H1 (cell line): ENCODE data around the gene CNBD2.
A peak's percentile ranks its signal among the peaks of the same experiment; 100 is the strongest.

ENCODE experiments used
- BCL11A ChIP-seq, 2 experiments: IDR thresholded peaks; one replicate each; pipeline ENCODE4 v1.6.1; 2011; ENCODE audit warnings: low read depth in 2 of 2, low read length in 2 of 2, mild to moderate bottlenecking in 2 of 2
- CEBPB ChIP-seq: IDR thresholded peaks from 2 replicates; pipeline ENCODE4 v1.6.1; 2012; ENCODE audit warnings: low read depth, low read length
- CTCF ChIP-seq, 3 experiments: IDR thresholded peaks; 1 replicate in 2 of 3; 2 replicates in 1 of 3; pipeline versions ENCODE4 v1.5.1 to v1.6.1; 2011; ENCODE audit warnings: low read length in 3 of 3, mild to moderate bottlenecking in 3 of 3, inconsistent platforms in 2 of 3, low read depth in 1 of 3, moderate library complexity in 1 of 3; ENCODE audit not compliant: insufficient read depth in 1 of 3; ENCODE audit errors: control extremely low read depth in 1 of 3
- EP300 ChIP-seq, 2 experiments: IDR thresholded peaks; 1 replicate in 1 of 2; 2 replicates in 1 of 2; pipeline ENCODE4 v1.6.1; 2011 to 2012; ENCODE audit warnings: low read depth in 2 of 2, low read length in 2 of 2, mild to moderate bottlenecking in 2 of 2, borderline replicate concordance in 1 of 2, inconsistent platforms in 1 of 2, moderate library complexity in 1 of 2
- EZH2 ChIP-seq: fragments of 200-600 bp; sonication (generic); IDR thresholded peaks from 2 replicates; pipeline ENCODE4 v1.7.1; 2012; ENCODE audit warnings: low read depth, mild to moderate bottlenecking, moderate library complexity, low read length, inconsistent platforms; ENCODE audit not compliant: severe bottlenecking
- POLR2AphosphoS5 ChIP-seq: IDR thresholded peaks from 2 replicates; pipeline ENCODE4 v1.6.1; 2011; ENCODE audit warnings: low read depth, low read length
- RAD21 ChIP-seq, 2 experiments: IDR thresholded peaks in 1 of 2; conservative IDR thresholded peaks in 1 of 2; 2 replicates each; pipeline ENCODE4 v1.6.1; 2011; ENCODE audit warnings: low read depth in 2 of 2, low read length in 2 of 2, improper control_type of control experiment in 1 of 2, inconsistent platforms in 1 of 2, mild to moderate bottlenecking in 1 of 2, moderate library complexity in 1 of 2
- RFX5 ChIP-seq: IDR thresholded peaks from 2 replicates; pipeline ENCODE4 v1.6.1; 2011; ENCODE audit warnings: low read depth, low read length, improper control_type of control experiment, borderline replicate concordance
- SP1 ChIP-seq: IDR thresholded peaks from 2 replicates; pipeline ENCODE4 v1.6.1; 2011; ENCODE audit warnings: low read depth, low read length
- SP2 ChIP-seq: IDR thresholded peaks from 2 replicates; pipeline ENCODE4 v1.6.1; 2012; ENCODE audit warnings: mild to moderate bottlenecking, low read length, inconsistent platforms
- USF2 ChIP-seq: IDR thresholded peaks from 2 replicates; pipeline ENCODE4 v1.6.1; 2011; ENCODE audit warnings: low read length, improper control_type of control experiment

DNA sequence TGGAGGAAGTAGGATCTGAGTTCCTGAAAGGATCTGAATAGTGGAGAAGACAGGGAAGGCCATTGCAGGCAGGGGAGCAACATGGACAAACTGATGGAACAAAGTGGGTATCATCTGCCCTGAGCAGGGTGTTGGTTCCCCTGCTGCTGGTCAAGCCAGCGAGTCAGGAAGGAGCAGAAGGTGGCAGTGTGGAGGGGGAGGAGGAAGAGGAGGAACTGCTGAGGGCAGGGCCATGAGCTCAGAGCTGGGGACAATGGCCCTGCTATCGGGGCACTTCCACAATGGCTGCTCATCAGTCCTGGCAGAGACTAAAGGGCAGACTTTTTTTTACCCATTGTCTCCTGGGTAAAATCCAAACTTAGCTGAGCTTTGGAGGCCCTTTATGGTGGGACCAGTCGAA lies 13.6 kb downstream of the CNBD2 start:
- TF ChIP-seq CTCF (IDR thresholded peaks at IDR 0.05; ENCODE audit: control extremely low read depth in 1 of 3, insufficient read depth in 1 of 3, low read depth in 1 of 3, low read length in 3 of 3): peak in 1 of 3 experiments; percentile 2; a peak in 1 of 4 replicates
- TF ChIP-seq RAD21 (IDR thresholded peaks at IDR 0.05 in 1 of 2, conservative IDR thresholded peaks at IDR 0.05 in 1 of 2; ENCODE audit: low read depth in 2 of 2, low read length in 2 of 2): no peak
- TF ChIP-seq SP1: no peak
- TF ChIP-seq RFX5: no peak
- no peak for TF ChIP-seq USF2
- no peak for TF ChIP-seq SP2
- no peak for TF ChIP-seq EP300 (IDR thresholded peaks at IDR 0.05; ENCODE audit: borderline replicate concordance in 1 of 2, low read depth in 2 of 2, low read length in 2 of 2)
- no peak for TF ChIP-seq BCL11A (IDR thresholded peaks at IDR 0.05; ENCODE audit: low read depth in 2 of 2, low read length in 2 of 2)
- TF ChIP-seq EZH2: no peak
- no peak for TF ChIP-seq POLR2AphosphoS5
- no peak for TF ChIP-seq CEBPB
